ENCODE results near the gene GPRIN1.

Gene GPRIN1

DNA sequence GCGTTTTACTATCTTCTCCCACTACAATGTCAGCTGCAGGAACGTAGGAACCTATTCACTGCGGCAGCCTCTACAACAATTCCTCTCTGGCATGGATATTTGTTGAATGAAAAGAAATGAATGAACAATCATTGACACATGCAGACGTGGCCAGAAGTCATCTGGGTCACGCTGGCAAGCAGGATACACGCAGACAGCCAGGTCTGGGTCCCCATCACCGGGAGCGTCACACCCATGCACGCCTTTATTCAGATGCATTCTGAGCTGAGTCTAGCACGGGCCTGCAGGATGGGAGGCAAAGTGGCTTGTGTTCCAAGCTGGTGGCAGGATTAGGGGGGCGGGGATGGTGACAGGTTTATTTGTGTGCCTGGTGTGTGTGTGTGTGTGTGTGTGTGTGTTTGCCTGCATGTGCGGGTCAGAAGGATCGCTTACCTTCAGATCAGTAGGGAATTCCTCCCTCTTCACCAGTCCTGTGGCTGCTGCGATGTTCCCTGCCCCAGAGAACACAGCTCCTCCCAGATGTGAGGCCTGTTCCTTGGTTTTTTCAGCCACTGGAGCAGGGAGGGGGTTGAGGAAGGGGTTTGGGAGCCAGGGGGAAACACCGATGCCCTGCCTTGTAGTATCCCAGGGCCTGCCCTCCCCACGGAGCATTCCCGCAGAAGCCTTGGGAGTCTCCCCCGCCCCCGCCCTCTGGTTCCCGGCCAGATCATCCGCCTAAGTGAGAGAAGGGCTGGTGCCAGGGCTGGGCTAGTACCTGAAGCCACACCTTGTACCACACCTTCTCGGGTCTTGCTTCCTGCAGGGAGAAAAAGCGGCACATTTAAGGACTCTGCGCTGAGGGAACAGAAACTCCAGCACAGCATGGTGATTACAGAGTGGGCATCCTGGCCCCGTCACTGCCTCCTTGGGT lies 16.3 kb upstream of the GPRIN1 start:
- TF ChIP-seq, protein P1, sequence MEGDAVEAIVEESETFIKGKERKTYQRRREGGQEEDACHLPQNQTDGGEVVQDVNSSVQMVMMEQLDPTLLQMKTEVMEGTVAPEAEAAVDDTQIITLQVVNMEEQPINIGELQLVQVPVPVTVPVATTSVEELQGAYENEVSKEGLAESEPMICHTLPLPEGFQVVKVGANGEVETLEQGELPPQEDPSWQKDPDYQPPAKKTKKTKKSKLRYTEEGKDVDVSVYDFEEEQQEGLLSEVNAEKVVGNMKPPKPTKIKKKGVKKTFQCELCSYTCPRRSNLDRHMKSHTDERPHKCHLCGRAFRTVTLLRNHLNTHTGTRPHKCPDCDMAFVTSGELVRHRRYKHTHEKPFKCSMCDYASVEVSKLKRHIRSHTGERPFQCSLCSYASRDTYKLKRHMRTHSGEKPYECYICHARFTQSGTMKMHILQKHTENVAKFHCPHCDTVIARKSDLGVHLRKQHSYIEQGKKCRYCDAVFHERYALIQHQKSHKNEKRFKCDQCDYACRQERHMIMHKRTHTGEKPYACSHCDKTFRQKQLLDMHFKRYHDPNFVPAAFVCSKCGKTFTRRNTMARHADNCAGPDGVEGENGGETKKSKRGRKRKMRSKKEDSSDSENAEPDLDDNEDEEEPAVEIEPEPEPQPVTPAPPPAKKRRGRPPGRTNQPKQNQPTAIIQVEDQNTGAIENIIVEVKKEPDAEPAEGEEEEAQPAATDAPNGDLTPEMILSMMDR (IDR thresholded peaks at IDR 0.05) = no peak

DNA sequence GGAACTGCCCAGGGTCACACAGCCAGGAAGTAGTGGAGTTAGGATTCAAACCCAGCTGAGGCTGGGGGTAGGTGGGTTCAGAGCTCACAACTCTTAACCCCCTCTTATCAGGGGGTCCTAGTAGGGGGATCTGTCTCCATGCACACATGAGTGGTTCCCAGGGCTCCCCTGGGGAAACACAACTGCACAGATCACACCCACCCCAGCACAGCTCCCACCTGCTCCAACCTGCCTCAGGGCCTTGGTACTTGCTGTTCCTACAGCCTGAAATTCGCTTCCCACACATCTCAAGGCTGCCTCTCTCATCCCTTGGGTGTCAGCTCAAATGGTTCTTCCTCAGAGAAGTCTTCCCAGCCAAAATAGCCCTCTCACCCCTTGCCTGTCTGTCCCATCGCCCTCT lies 15.6 kb upstream of the GPRIN1 start:
- TF ChIP-seq, protein P1 (IDR thresholded peaks at IDR 0.05) = no peak

DNA sequence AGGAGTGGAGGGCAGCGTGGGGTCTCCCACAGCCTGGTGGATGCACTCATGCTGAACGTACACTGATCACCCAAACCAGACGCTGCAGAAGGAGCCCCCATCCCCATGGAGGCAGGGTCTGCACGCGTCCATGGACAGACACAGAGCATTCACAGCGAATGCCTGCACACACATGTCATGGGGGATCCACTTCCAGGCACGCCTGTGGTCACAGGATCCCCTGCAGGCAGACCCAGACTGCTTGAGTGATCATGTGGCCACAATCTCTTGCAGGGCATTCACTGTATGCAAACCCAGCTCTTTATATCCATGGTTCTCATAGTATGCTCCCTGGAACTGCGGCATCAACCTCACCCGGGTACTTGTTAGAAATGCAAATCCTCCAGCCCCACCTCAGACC lies 15.0 kb upstream of the GPRIN1 start:
- TF ChIP-seq, protein P1 (IDR thresholded peaks at IDR 0.05) = no peak

DNA sequence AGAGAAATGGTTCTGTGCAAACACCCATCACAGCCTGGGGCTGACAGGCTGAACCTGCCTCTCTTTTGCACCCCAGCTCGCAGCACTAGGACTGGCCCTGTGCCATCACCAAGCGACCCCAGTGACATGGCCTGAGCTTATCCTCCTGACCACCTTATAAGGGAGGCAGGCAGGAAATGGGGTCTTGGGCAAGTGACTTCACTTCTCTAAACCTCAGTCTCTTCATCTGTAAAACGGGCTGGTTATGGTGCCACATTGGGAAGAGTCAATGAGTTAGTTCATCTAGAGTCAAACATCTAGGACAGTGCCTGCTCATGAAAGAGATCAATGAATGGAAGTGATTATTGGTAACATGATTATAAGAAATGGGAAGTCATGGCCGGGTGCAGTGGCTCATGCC lies 14.2 kb upstream of the GPRIN1 start:
- TF ChIP-seq, protein P1 (IDR thresholded peaks at IDR 0.05) = no peak

DNA sequence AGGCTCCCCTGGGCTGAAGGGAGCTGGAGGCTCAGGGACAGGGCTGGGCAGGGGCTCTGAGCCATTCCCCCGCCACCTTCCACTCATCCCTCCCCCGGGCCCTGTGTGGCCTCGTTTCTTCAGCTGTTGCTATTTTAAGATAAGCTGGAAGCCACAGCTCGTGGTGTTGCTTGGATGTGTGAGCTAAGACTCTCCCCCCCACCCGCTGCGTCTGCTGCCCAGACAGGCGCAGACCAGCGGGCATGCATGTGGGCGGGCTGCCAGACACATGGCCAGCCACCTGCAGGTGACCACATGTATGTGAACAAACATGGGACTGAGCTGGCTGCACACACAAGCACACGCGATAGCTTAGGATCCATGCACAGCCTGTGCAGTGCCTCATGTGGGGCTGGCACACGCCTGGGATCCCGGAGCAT lies 11.7 kb upstream of the GPRIN1 start:
- TF ChIP-seq, protein P1 (IDR thresholded peaks at IDR 0.05) = no peak

DNA sequence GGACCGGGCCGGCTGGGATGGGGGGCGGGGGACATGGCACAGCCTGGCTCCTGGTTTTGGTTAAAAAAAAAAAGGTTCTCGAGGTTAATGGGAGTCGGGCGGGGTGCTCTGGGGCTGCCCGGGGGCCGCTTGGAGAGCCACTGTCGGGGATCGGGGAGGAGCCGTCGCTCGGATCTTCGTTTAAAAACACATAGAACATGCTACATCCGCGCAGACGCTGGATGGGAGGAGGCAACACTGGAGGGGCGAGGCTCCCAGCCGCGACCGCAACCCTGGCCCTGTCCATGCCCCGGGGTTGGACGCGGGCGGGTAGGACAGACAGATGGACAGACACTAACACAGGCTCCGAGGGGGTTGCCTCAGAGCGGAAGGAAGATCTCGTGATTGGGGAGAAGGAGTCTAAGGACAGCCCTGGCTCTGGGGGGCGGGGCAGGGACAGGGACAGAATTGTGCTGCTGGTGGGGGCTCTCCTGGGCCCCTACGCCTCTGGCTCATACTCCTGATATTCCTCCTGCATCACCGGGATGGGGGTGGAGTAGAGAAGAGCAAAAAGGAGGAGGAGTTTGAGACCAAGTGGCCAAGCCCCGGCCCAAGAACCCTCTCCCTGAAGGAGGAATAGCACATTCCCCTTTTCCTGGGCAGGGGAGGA lies 10.5 kb upstream of the GPRIN1 start:
- TF ChIP-seq, protein P1 (IDR thresholded peaks at IDR 0.05) = no peak

DNA sequence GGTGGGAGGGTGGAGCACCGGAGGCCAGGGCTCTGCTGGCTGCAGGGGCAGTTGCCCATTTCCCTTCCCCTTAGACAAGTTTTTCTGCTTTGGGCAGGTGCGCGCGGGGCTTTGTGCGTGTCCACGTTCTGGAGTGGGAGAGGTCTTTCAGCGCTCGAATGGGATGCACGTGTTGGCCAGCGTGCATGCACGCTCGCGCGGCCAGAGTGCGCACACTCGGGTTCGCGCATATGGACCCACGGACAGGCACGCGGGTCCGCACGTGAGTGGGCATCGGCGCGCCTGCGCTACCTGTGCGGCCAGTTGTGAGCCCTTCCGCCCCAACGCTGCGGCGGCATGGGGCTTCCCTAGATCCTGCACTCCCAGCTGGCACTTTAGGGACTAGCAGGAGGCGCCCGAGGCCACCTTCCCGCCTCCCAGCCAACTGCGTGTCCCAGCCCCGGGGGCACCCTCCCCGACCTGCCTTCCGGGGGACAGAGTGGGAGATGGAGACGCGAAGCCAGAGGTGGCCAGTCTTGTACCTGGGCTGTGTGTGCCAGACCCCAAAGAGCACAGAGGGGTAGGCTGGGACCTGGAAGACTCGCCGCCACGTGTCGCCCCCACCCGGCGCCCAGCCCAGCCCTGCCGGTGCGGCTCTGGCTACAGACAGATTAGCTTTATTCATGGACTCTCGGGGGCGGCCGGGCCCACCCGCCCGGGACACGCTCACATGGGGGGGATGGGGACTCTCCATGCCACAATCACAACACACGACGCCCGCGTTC lies 9.8 kb upstream of the GPRIN1 start:
- TF ChIP-seq, protein P1 (IDR thresholded peaks at IDR 0.05) = no peak
